PC-9 (cell line): ENCODE measurements around the gene KIT. TPM values are rescaled to one million over a fixed set of nuclear protein-coding genes. Genes with fewer than 3 reads are reported as not detected.

Experiments used
- BruUV-seq: library from RNA; stranded (reverse); fragments of 400-500 nt; replicated peaks from 2 replicates; lab custom pipeline; 2021; lab: Mats Ljungman, UMichigan
- CTCF ChIA-PET: fragments of 300-600 bp; sonication (Branson Sonifier 250); formaldehyde crosslinking; loops from one replicate; lab custom pipeline; 2022; ENCODE audit warnings: antibody characterized with exemption; lab: Charles Lee
- POLR2A ChIA-PET: fragments of 300-600 bp; sonication (Branson Sonifier 250); formaldehyde crosslinking; loops from one replicate; lab custom pipeline; 2022; ENCODE audit warnings: antibody characterized with exemption; ENCODE audit not compliant: unreplicated experiment; lab: Charles Lee
- DNase-seq, 2 experiments: peaks; one replicate each; pipeline versions ENCODE4 v3.0.0 to v3.0.0-alpha.2; 2015 to 2022; ENCODE audit warnings: mixed read lengths in 1 of 2
- H2AFZ ChIP-seq: fragments of 200-600 bp; sonication (generic); 2 replicates; pipeline ENCODE4 v1.8.1; 2017; ENCODE audit warnings: antibody characterized with exemption
- H3F3A ChIP-seq: fragments of 200-600 bp; sonication (generic); 2 replicates; pipeline ENCODE4 v1.8.1; 2017; ENCODE audit warnings: antibody characterized with exemption, mild to moderate bottlenecking, low read depth; ENCODE audit not compliant: insufficient read depth
- H3K27ac ChIP-seq: fragments of 200-600 bp; sonication (generic); 2 replicates; pipeline ENCODE4 v1.6.1; 2016; ENCODE audit warnings: mixed run types
- H3K27me3 ChIP-seq: fragments of 200-600 bp; sonication (generic); 2 replicates; pipeline ENCODE4 v1.6.1; 2016; ENCODE audit warnings: low read depth, mixed run types; ENCODE audit not compliant: insufficient read depth
- H3K36me3 ChIP-seq: fragments of 200-600 bp; sonication (generic); 2 replicates; pipeline ENCODE4 v1.6.1; 2016; ENCODE audit warnings: low read depth, mixed run types
- H3K4me1 ChIP-seq: fragments of 200-600 bp; sonication (generic); replicated peaks from 2 replicates; pipeline ENCODE4 v1.6.1; 2016; ENCODE audit warnings: mixed run types; ENCODE audit not compliant: insufficient read depth
- H3K4me2 ChIP-seq: fragments of 200-600 bp; sonication (generic); 2 replicates; pipeline ENCODE4 v1.6.1; 2017; ENCODE audit warnings: mixed run types
- H3K4me3 ChIP-seq: fragments of 200-600 bp; sonication (generic); 2 replicates; pipeline ENCODE4 v1.6.1; 2016; ENCODE audit warnings: mixed run types
- H3K79me2 ChIP-seq: fragments of 200-600 bp; sonication (generic); 2 replicates; pipeline ENCODE4 v1.6.1; 2017; ENCODE audit warnings: low read depth, mixed run types
- H3K9me2 ChIP-seq: fragments of 200-600 bp; sonication (generic); 2 replicates; pipeline ENCODE4 v1.8.1; 2017; ENCODE audit warnings: mild to moderate bottlenecking; ENCODE audit not compliant: insufficient read depth
- H3K9me3 ChIP-seq: fragments of 200-600 bp; sonication (generic); 2 replicates; pipeline ENCODE4 v1.8.1; 2016; ENCODE audit warnings: low read depth; ENCODE audit not compliant: insufficient read depth
- H4K20me1 ChIP-seq: fragments of 200-600 bp; sonication (generic); 2 replicates; pipeline ENCODE4 v1.8.1; 2017; ENCODE audit not compliant: insufficient read depth
- EZH2 ChIP-seq: fragments of 200-600 bp; sonication (generic); IDR thresholded peaks from 2 replicates; pipeline ENCODE4 v1.8.0; 2017; ENCODE audit warnings: antibody characterized with exemption, low read depth
- intact Hi-C: fragments of 100-400 bp; cut with micrococcal nuclease; formaldehyde crosslinking; loops from one replicate; pipeline ENCODE4 v1.10.0; 2022; ENCODE audit not compliant: unreplicated experiment
- total RNA-seq: library from RNA; stranded (reverse); gene quantifications from 2 replicates; pipeline ENCODE4 v1.2.3, GENCODE V29; 2021
- TF ChIP-seq, protein P1 (sequence below): fragments of 200-600 bp; sonication (generic); conservative IDR thresholded peaks from 2 replicates; pipeline ENCODE4 v1.6.1; 2017; ENCODE audit warnings: mixed run types, antibody characterized with exemption, mild to moderate bottlenecking, moderate library complexity

The KIT gene
- total RNA-seq, 1 experiment from 2014 or later = not detected

GRCh38 chr4:54647070-54647469, 10.7 kb upstream of the KIT start:
- no peak for DNase-seq
- H3K9me3 ChIP-seq = no peaks in the 10 kb centered on the region
- BruUV-seq = no TSS peak
- ChIA-PET CTCF (no interaction called here), POLR2A (no interaction called here)
- H3F3A ChIP-seq = no peaks in the 10 kb centered on the region
- H3K79me2 ChIP-seq = no peaks in the 10 kb centered on the region
- H3K9me2 ChIP-seq = no peaks in the 10 kb centered on the region
- H2AFZ ChIP-seq = no peak overlapping the region
- H3K4me2 ChIP-seq = no peak overlapping the region
- intact Hi-C loops = no loop called here
- H3K36me3 ChIP-seq = no peaks in the 10 kb centered on the region
- H3K27ac ChIP-seq = no peak overlapping the region
- no peaks in the 10 kb centered on the region for H4K20me1 ChIP-seq
- TF ChIP-seq EZH2 = no peak
- TF ChIP-seq, protein P1, sequence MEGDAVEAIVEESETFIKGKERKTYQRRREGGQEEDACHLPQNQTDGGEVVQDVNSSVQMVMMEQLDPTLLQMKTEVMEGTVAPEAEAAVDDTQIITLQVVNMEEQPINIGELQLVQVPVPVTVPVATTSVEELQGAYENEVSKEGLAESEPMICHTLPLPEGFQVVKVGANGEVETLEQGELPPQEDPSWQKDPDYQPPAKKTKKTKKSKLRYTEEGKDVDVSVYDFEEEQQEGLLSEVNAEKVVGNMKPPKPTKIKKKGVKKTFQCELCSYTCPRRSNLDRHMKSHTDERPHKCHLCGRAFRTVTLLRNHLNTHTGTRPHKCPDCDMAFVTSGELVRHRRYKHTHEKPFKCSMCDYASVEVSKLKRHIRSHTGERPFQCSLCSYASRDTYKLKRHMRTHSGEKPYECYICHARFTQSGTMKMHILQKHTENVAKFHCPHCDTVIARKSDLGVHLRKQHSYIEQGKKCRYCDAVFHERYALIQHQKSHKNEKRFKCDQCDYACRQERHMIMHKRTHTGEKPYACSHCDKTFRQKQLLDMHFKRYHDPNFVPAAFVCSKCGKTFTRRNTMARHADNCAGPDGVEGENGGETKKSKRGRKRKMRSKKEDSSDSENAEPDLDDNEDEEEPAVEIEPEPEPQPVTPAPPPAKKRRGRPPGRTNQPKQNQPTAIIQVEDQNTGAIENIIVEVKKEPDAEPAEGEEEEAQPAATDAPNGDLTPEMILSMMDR = no peak
- no peaks in the 10 kb centered on the region; the same call in 1 of the 2 replicates for H3K27me3 ChIP-seq
- no peak overlapping the region for H3K4me3 ChIP-seq
- no peaks in the 10 kb centered on the region for H3K4me1 ChIP-seq

DNA sequence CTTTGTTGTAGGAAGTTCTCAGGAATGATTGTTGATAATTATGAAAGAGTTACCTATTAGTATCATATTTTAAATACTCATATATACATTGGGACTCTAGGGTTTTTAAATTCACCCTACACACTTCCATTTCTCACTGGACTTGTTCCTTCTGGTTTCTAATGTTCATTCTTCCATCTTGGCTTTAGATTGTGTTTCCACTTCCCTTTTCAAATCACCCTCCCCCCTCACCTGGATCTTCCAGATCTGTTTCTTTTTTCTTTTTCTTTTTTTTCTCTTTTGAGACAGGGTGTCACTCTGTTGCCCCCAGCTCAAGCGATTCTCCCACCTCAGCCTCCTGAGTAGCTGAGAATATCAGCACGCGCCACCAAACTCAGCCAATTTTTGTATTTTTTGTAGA, 6.7 kb upstream of the KIT start:
- no peaks in the 10 kb centered on the region for H4K20me1 ChIP-seq
- no peak overlapping the region for H3K4me3 ChIP-seq
- DNase-seq = no peak
- no peaks in the 10 kb centered on the region for H3K9me3 ChIP-seq
- H3K9me2 ChIP-seq = no peaks in the 10 kb centered on the region
- no TSS peak for BruUV-seq
- intact Hi-C loops = no loop called here
- TF ChIP-seq, protein P1 = no peak
- no peak for TF ChIP-seq EZH2
- no peaks in the 10 kb centered on the region for H3K79me2 ChIP-seq
- ChIA-PET CTCF (no interaction called here), POLR2A (no interaction called here)
- no peaks in the 10 kb centered on the region for H3K4me1 ChIP-seq
- H3F3A ChIP-seq = no peaks in the 10 kb centered on the region
- H3K27ac ChIP-seq = no peak overlapping the region
- no peaks in the 10 kb centered on the region for H3K27me3 ChIP-seq
- H2AFZ ChIP-seq = no peak overlapping the region
- no peak overlapping the region for H3K4me2 ChIP-seq
- H3K36me3 ChIP-seq = no peaks in the 10 kb centered on the region

DNA sequence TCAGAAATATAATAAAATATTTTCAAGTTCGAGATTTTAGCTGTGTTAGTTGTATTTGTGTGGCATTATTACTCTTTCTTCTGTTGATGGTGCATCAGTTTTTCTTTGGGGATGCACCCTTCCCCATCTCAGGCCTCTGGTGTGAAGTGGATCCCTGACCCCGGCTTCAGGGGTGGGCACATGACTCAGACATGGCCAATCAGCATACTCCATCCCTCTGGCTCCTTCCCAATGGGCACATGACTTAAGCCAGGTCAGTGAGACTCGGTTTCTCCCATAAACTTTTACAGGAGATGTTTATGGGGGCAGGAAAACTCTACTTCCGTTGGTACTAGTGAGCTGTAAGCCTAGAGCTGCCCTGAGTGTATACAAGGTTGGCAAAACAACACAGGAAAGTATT, 3.0 kb upstream of the KIT start:
- intact Hi-C loops = no loop called here
- Histone ChIP-seq H3K27ac (no peak overlapping the region), H2AFZ (no peak overlapping the region), H3K4me2 (no peak overlapping the region), H3K9me2 (no peaks in the 10 kb centered on the region), H3K9me3 (no peaks in the 10 kb centered on the region), H3K27me3 (no peaks in the 10 kb centered on the region), H3K4me3 (no peak overlapping the region), H3K4me1 (no peaks in the 10 kb centered on the region), H4K20me1 (no peaks in the 10 kb centered on the region), H3F3A (no peaks in the 10 kb centered on the region), H3K79me2 (no peaks in the 10 kb centered on the region), H3K36me3 (no peaks in the 10 kb centered on the region)
- no peak for TF ChIP-seq EZH2
- TF ChIP-seq, protein P1 = no peak
- BruUV-seq = no TSS peak
- POLR2A ChIA-PET = no interaction called here
- no peak for DNase-seq
- CTCF ChIA-PET = no interaction called here
